NOMO-1 (cell line): Measurements from ENCODE around the gene CARS2.

ENCODE experiments used
- DNase-seq, 2 experiments: peaks; one replicate each; lab custom pipeline; 2025; ENCODE audit not compliant: unreplicated experiment in 2 of 2; lab: John Stamatoyannopoulos, UW

The CARS2 gene

DNA sequence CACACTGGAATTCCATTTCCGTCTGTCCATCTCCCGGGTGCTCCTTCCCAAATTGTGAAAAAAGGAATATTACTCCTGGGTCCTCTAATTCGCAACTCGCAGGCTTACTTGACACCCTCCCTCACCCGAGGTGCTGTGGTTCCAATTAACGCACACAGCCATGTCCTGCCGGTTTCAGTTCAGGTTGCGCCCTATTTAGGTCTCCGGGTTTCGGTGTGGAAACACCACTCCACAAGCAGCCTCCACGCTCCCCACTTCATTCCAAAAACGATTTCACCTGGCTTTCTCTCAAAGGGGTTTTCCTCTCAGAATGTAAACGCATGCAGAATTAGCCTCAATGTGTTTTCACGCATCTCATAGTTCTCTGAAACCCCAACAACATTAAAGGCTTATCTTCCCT, 52.6 kb downstream of the CARS2 start:
- no peak for DNase-seq

DNA sequence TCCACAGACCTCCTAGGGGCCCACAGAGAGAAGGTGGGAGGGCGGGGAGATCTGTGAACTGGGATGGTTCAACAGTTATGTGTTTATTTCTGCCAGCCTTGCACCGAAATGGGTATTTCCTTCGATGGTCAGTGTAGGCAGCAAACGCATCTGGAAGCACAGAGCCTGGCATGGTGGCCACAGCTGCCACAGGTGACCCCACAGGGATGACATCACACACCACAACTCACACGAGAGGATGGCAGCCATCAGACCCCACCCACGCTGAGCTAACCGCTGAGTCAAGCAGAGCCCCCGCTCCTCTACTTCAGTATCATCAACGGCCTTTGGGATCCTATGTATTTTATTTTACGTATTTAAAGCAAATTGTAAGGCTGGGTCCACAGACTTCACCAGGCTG, 53.2 kb downstream of the CARS2 start:
- no peak for DNase-seq

DNA sequence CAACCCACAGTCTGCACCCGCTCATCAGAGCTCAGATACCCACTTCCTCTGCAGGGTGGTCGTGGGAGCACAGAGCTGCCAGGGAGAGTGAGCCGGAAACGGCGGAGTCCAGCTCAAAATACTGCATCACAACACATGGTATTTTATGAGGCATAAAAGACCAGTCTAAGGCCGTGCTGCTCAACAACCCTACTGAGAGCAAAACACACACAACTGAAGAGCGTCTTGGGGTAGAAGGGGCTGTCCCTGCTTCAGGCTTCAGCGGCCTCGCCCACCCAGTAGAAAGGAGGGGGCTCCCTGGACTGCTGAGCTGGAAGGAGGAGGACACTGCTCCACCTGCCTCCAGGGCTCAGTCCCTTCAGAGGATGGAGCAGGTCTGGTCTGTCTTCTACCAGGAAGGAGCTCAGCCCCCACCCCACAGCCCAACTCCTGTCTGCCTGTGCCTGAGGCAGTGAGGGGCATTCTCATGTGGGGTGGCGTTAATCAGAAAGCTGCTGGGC, 53.6 kb downstream of the CARS2 start:
- no peak for DNase-seq

DNA sequence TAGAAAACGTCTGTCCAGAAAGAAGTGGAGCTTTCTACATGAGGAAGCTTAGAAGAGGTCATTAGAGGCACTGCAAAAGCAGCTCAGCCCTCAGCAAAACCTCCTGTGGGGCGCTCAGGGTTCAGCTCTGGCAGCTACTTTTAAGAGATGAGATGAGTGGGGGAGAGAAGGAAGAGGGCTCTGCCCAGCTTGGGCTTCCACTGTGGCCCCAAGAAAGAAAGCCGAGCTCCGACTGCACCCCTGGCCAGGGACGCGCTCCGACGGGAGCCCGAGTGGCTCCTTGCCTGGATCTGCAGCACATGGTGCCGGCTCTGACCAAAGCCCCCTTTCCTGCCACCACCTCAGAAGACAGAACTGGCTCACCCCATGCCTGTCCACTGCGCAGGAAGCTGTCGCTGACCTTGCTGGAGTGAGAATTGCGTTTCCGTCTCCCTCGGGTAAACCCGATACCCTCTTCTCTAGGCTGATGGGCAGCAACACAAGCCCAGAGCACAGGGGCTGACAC, 54.1 kb downstream of the CARS2 start:
- no peak for DNase-seq

DNA sequence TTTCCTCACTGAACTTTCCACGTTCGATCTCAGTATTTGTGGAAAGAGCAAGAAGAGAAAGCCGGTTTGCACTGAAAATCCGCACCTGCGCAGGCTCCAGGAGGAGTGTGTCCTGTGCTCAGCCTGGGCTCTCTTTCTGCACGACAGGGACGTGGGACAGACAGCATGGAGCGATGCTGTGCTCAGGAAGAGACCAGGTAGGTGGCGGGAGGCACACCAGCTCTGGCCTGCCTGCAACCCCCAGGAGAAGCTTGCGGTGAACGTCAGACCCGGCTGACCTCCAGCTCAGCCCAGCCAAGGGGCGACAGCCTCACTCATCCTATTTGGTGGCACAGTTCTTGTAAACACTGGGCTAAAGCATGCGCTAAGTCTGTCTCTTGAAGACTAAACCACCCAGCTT, 54.6 kb downstream of the CARS2 start:
- DNase-seq, result no peak

DNA sequence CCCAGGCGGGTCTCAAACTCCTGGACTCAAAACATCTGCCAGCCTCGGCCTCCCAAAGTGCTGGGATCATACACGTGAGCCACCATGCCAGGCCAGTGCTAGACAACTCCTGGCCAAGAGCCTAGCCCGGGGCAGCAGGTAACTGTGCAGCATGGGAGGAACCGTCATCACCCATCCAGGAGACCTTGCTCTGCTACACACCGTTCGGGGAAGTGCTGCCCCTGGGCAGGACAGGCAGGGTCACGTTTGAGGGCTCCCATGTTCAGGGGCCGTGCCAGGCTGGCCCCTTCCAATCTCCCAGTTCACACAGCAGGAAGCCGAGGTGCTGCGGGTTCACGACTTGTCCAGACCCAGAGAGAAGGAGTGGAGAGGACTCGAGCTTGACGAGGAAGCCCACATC, 55.5 kb downstream of the CARS2 start:
- no peak for DNase-seq

DNA sequence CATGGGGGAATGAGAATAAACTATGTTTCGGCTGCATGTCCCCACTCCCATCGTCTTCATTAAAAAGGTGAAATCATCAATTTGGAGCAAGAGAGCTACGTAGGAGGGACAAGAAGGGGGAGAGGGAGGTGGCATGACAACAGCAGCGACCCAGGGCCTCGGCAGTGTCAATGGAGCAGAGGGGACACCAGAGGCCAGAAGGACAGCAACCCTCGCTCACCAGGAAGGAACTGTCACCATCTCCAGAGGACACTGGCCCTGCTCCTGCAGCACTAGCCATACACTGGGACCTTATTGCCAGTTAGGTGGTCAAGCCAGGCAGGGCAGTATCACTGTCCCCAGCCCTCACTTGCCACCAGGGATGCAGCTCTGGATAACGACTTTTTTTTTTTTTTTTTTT, 56.4 kb downstream of the CARS2 start:
- no peak for DNase-seq

DNA sequence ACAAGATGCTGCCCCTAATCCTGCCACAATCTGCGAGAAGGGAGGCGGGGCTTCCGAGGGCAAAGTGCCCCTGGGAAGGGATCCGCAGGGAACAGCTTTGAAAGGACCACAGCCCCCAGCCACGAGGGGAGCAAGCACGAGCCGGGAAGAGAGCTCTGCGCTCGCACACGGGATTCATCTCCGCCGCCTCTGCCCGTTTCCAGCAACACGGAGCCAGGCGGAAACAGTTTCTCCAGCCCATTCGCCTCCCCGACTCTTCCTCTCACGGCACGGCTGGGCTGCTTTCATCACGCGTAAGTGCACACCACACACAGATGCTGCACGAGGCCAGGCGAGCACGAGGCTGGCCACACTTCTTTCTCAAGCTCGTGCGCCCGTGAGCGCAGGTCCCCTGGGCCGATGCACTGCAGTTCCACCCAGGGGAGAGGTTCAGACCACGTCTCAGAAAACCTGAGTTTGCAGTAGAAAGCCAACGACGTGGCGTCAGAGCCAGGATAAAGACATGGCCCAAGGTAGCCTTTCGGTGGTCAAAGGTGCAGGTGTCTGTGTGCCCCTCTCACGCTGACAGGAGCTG, 57.0 kb downstream of the CARS2 start:
- DNase-seq, result no peak

DNA sequence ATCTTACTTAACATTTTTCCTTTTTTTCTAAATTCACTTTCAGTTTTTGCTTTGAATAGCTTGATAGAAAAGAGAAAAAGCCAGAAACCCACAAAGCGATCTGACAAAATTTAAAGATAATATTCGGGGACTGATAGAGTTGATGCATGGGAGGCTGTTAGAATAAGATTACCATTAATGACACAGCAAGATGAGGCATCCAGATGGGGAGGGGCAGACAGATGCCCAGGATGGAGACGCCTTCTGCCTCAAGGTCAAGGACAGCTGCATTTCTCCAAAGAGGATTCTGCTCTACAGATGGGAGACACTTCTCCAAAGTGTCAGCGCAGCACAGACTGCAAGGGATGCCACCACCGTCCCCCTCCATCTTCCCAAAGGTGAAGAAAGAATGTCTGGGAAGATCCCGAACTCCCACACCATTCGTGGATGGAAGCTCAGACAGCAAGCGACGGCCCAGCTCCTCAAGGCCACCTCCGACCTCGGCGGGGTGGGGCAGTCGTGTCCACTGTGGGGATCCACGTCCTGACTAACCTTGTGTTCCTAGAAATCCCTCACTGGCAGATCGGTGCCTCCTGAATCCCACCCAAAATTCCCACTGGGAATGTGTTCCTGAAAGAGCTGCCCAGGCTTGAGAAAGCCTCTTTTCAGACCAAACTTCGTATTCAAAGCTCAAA, 57.6 kb downstream of the CARS2 start:
- DNase-seq, result no peak

DNA sequence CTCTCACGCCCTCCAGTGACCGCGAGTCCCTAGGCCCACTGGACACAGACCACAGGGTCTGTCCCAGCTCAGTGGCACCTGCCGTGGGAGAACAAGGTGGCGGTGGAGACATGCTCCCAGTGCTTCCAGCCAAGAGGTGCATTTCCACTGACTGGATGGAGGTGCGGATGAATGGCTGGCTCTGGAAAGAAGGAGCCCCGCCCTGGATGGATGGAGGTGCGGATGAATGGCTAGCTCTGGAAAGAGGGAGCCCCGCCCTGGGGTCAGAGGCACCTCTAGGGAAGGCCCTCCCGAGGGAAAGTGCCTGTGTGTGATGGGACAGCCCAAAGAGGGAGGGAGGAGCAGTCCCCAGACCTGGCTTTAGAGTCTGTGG, 58.6 kb downstream of the CARS2 start:
- DNase-seq, result no peak

DNA sequence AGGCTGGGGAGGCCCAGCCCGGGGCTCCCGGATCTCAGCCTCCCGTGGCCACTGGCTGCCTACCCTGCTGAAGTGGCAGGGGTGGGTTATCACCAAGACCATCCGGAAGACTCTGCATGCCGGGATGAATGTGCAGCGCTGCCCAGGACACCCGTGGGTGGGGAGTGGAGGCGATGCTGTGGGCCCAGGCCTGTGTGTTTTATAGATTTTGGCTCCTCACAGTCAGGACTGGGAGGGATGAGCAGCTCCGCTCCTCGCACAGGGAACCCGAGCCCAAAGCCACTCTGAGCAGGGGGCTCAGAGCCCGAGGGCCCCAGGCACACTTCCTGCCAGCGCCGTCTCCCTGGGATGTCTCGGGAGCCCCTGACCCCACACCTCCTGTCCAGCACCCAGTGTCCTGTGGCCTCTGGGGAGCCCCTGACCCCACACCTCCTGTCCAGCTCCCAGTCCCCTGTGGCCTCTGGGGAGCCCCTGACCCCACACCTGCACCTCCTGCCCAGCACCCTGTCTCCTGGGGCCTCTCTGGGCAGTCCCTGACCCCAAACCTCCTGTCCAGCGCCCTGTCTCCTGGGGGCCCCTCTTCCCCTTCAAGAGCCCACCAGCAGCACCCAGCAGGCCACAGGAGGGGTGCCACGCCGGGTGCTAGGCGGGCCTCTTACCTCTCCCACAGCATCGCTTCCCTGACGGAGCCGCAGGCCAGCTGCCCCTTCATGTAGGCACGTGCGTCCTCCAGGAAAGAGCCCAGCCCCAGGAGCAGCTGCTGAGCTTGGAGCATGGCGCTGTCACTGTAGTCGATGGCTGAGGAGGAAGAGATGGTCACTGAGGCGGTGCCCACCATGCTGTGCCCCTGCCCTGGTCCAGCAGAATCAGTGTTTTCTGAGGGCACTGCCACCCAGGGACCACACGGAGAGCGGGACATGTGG, 59.2 kb downstream of the CARS2 start:
- DNase-seq, result no peak

DNA sequence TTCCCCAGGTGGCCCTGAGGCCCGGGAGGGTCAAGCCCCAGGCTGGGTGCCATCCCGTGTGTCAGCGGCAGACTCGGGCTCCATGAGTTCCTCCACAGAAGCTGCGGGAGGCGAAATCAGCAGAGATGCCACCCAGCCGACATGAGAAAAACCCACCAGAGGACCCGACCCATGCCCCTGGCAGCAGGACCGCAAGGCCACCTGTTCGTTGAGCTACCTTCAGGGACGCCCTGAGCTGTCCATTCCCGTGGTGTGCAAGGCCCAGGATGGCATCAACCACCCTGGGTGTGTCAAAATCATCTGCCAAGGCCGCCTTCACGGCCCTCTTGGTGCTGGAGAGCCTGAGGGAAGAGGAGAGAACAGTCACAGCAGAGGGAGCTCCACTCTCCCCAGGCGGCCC, 60.2 kb downstream of the CARS2 start:
- DNase-seq, result no peak

DNA sequence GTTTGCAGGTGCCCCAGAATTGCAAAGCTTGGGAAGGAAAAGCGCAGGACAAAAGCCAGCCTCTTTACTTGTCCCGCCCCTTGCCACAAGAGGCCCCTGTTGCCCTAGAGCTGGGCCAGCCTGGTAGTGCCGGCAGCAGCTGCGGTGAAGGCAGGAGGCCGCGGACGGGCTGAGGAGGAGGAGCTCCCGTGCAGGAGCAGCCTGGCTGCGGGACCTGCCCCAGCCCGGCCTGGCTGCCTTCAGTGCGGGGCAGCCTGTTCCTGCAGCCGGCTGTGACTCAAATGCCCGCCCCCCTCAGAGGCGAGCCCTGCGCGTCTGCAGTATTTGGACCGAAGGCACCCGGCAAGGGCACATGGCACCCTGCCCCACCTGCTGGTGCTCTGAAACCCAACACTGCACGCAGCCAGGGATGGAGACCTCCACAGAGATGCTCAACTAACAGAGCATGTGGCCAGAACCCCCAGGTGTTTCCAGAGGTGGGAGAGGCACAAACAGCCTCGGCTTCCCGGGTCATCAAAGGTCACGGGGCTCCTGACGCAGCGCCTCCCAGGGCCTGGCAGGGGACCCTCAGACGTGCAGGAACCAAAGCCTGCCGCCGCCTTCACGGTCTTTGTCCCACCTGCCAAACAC, 60.9 kb downstream of the CARS2 start:
- peak in 1 of 2 experiments; percentile 17 for DNase-seq

DNA sequence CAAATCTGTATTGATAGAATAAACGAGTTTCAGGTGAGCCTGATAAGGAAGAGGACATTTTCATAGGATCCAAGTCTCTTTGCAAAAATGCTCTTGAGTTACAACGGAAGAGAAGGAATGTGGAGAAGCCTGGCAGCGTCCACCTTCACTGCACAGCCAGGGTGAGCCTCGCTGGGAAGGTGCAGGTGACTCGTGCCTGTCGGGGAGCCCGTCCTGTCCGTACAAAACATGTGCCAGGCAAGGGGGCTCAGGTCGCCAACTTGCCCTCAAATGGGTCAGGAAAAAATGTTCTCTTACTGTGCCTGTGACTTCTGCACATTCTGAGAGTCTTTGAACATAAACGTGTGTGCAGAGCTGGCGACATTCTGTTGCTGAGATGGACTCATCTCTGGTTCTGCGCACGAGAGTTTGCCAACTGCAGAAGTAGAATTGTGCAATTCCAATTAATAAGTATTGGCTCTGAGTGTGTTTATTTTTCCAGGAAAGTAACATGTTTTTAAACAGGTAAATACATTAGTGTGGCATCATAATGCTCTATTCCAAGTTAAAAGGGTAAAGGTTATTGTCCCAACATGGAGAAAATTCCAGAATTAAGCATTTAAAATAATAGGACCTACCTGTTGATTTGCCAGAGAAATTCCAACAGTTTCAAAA, 62.0 kb downstream of the CARS2 start:
- DNase-seq, result no peak

DNA sequence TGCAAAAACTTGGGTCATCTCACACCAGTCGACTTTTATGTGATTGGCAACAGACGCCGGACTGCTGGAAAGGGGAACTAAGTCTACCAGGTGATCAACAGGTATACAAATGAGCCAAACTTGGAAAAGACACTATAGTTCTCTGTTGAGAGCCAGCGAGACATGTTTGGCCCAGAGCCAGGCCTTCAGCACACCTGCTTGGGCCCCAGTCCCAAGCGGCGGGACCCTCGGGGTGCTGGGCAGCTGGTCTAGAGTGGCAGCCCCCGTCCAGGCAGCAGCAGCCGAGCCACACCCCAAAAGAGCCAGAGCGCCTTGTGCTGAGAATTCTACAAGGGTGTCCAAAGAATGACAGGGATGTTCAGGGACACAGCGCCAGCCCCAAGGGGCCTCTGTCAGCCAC, 62.6 kb downstream of the CARS2 start:
- no peak for DNase-seq

DNA sequence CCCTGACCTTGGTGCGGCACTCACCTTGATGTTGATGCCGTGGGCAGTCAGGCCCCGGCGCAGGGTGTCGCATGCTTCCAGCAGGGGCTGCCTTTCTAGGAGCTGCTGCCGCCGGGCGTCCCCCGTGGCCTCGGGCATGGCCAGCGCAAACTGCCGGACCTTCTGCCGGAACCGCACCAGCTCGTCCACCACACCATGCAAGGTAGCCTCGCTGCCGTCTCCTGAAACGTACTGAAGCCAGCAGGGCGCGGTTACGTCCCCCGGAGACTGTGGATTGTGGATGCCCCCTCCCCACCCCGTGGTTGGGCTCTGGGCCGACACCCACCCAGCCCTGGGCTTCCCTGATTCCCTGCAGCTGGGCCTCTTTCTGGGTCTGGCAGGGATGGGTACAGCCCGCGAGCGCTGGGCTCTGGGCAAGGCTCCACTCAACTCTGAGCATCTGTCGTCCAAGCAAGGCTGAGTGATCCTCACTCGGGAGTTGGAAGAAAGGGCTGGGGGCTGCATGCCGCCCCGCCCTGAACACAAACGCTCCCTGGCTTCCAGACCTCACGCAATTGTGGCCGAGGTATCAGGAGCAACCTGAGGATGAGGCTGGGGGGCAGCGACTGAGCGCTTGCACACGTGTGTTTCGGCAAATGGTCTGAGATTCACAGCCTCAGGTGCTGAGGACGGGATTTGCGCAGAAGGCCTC, 63.5 kb downstream of the CARS2 start:
- no peak for DNase-seq

DNA sequence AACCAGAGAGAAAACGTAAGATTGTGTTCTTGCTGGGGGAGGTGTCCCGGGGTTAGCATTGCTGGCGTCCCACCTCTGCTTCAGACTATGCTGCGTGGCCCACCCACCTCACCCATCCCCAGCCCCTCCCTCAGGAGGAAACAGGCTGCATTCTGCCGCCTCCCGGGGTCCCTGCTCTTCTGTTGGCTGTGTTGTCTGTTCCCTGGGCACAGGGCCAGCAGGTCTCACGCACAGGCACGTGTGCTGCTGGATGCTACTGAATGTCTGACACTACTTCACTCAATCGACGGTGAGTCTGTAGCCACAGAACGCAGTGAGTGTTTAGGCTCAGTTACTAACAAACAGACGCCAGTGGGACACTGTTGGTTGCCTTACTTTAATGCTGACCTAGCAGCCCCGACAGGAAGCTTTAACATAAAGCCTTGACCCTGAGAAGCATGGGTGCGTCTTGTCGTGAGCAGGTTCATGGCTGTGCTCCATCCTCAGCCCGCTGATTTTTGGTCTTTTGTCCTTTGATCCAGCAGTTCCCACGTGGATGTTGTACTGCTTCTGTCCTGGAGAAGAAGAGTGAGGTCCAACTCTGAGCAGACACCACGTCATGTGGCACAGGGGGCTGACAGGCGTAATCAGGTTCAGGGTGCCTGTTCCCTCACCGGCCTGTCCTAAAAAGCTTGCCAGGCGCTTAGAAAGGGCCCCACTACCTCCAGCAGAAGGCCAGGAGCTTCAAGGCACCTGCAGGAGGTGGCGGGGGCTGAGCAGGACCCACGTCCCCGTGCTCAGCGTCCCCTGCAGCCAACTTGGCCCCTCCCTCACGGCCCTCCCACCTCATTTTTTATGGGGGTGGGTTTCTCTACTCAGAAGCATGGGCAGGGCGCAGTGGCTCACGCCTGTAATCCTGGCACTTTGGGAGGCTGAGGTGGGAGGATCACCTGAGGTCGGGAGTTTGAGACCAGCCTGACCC, 64.6 kb downstream of the CARS2 start:
- no peak for DNase-seq

DNA sequence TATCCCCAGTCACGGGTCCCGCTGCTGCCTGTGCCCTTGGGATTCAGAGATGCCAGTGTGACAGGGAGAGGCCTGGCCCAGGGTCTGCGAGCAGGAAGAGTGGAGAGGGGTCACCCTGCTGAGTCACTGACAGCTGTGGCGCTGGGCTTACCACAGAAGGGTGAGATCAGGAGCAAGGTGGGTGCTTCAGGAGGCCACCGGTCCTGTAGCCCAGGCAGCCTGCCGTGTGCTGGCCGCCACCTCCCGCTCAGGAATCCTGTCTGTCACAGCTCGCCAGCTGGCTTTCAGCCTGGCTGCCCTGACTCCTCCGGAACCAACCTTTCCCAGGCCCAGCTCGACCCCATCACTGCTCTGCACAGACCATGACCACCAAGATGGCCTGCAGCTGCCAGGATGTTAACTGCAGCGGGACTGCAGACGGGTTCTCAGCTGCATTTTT, 65.3 kb downstream of the CARS2 start:
- no peak for DNase-seq

DNA sequence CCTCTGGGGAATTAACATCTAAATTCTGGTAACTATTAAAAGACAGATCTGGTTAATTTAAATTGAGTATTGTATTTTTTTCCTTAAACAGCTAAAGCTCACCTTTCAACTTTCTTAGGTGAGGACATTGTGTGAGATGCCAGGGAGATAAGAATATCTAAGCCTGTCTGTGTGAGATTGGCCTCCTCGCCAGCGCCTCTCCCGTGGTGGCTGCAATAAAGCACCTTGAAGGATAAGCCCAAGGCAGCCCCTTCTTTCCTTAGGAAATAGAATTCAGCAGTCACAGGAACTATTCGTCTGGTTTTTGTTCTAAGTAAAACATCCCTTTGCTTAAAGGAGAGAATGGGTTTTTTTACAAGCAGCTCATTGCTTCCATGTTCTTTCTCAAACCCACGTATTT, 66.0 kb downstream of the CARS2 start:
- DNase-seq, result no peak
